GM19397 (cell line): ENCODE results near the gene NCK2.

Experiments
- ATAC-seq: cut with Tn5 transposase; IDR thresholded peaks from one replicate; pipeline ENCODE4 v1.9.1; 2021; ENCODE audit warnings: mild to moderate bottlenecking, moderate library complexity; ENCODE audit not compliant: unreplicated experiment

Gene NCK2

DNA sequence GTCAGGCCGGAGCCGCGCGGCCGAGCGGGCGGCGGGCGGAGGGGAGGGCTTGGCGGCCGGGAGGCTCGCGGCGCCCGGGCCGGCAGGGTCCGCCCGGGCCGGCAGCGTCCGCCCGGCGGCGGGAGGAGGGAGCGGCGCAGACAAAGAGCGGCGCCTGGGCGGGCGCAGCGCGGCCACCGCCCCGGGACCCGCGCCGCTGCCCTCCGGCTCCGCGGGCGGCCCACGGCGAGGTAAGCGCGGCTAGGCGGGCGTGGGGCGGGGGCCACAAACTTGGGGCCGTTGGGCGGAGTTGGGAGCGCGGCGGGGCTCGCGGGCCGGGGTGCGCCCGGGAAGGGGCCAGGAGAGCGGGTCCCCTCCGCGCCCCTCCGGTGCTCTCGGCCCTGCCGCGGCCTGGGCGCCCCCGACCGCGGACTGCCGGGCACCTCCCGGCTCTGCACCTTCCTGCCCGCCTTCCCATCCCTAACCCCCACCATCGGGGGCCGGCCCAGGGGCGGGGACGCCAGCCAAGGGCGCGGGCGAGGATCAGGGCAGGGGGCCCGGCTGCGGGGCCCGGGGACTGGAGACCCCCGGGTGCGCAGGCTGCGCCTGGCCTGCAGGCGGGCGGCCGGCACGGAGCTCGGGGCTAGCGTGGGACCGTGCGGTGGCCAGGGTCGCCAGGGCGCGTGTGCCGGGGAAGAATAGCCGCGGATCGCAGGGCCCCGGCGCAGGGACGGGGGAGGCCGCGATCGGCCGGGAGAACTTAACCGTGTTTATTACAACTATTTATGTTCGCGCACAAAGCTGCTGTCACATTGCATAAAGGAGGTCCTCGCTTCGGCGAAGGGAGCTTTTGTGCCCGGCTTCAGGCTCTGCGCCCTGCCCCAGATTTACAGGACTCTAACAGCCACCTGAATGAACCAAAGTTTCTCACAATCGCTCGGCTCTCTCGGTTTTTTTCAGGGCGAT is at the start of gene NCK2:
NCK2 (plus strand) TSS at position 4 of the 945 bp plus-strand sequence. CDS start 110,152 bp downstream, outside the sequence.
- peak; percentile 27 for ATAC-seq

DNA sequence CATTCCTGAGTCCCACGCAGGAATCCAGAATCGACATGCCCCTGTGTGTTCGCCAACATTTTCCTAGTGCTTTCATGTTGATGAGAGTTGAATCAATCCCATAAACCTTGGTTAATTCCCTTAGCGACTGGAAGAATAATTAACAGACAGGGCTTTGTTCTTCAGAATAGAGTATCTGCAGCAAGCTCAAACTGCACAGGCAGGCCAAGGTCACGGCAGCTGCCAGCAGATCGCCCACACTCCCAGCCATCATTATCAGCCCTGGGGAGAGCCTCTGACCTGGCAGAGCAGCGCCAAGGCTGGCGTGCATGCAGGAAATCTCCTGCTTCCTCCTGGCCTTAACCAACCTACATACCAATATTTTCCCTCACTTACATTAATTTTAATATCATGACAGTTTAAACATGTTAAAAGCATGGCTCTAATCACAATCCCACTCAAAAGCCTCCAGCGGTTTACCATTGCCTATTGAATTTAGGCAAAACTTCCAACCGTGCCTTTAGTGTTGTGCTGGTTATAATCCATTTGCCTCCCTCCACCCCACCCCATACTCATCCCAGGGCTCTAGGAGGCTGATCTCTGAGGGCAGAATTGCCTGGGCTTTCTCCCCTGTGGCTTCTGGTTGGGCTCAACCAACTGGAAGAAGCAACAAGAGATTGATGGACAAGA is 46.8 kb upstream of the NCK2 start:
- ATAC-seq = no peak

DNA sequence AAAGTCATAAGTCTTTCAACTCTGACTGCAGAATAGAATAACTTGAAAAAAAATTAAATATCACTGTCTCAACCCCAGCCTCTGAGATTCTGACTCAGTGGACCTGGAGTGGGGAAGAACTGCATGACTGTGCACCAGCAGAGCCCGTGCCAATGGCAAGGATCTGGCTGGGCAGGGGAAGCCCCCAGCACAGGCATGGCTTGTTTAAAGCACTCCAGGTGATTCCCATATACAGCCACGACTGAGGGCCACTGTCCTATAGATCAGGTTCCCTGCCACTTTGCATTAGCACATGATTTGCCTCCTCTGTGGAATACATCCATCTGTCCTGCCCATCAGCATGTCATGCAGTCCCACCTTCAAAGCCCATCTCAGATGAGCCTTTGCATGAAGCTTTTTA is 45.9 kb upstream of the NCK2 start:
- no peak for ATAC-seq

DNA sequence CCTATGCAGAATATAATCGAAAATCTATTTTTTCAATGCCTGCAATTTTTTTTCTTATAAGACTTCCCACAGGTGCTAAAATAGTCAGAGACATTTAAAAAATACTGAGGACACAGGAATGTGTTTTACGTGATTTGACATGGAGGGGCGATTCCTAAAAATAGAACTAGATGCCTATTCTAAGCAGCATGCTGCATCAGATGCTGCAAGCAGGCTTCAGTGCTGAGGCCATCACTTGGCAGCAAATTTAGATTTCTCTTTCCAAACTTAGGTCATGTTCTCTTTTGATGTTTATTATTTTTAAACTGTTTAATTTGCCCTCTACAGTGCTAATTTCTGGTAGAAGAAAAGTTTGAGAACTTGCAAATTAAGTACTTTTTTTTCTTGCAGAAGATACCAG is 43.7 kb upstream of the NCK2 start:
- ATAC-seq = no peak

DNA sequence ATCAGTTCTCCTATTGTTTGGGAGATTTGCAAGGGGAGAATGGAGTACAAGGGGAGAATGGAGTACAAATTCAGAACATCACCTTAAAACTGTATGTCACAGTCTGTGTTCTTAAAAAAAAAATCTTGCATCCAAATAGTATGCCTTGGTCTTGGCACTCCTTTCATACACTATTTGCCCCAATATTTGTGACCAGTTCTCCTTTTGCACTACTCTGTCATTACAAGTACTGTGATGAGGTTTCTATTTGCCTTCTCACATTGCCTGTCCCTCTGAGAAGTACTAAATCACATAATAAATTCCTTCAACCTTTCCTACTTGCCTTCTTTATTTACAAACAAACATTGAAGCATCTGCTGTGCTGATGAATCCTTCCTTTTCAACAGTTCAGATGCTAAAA is 36.0 kb upstream of the NCK2 start:
- no peak for ATAC-seq

DNA sequence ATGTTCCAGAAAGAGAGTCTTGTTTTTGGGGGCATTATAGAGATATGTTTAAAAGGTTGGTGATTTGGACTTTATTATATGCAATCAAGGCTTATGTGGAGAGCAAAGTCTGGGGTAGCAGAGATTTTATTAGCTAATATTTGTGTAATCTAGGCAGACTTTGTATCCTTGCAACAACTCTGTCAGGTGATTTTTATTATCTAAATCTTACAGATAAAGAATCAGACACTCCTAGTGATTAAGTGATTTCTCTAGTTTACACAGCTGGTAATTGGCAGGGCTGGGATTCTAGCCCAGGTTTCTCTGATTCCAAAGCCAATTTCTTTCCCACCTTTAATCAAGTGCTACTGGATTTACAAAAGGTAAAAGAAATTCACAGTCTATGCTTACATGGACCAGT is 33.3 kb upstream of the NCK2 start:
- ATAC-seq = no peak

DNA sequence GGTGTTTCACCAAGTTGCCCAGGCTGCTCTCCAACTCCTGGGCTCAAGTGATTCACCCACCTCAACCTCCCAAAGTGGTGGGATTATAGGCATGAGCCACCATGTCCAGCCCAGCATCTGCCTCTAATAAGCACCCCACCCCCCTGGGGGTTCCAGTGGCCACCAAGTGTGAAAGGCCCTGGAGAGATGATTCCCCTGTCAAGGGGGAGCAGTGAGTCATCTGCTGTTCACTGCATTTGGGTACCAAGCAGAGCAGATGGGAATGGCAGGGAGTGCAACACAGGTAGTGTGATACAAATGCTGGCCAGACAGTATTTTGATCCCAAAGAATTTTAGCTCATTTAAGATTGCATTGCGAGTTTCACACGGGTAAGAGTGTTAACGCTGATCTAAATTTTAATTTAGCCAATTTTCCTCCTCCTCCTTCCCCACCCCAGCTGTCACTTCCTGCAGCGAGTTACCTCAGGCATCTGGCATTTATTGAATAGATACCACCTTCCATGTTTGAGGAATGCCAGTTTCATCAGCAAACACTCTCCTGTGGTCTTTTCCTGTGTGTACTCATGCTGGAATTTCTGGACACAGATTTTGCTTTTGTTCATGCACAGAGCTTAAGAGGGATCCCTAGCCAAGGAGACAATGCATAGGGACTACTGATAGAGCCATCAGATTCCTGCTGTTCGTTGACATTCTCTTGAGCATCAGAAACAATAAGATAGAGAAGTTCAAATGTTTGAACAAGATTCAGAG is 32.4 kb upstream of the NCK2 start:
- ATAC-seq = no peak

DNA sequence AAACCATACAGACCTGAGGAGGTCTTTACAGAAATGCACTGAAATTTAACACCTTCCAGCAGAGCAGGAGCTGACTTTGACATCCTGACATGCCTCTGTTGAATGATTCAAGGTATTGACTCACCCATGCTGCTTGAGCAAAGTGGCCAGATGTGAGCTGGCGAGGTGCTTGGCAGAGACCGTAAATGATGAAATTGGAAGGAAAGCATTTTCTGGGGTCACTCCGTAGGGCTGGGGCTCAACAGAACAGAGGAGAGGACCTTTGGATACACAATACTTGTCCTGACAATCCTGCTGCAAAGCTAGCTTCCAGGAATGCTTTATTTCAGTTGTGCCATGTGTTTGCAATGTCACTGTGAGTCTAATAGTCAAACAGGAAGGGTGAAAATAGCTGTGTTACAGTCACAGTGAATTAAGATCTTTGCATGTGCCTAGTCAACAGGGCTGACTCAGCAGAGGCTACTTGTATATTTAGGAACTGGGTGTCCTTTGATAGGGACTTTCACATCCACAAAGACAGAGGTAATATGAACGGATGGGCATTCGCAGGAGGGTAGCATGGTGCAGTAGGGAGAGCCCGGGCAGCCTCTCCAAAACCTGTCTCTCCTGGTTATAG is 31.6 kb upstream of the NCK2 start:
- ATAC-seq = no peak

DNA sequence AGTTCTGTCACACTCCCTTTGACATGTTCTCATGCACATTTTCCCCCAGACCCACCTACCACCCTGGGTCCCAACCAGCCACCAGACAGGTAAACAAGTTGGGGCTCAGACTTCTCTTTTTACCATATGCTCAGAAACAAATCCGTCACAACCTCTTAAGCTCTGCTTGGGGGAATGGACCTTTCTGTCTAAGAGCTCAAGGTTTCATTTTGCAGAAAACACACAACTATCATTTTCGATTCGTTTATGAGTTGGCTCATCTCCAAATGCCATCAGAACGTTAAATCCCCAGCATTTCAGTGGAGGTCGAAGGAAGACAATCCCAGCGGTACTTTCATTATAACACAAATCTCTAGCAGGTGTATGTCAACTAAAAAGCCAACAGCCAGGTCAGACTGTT is 30.6 kb upstream of the NCK2 start:
- no peak for ATAC-seq

DNA sequence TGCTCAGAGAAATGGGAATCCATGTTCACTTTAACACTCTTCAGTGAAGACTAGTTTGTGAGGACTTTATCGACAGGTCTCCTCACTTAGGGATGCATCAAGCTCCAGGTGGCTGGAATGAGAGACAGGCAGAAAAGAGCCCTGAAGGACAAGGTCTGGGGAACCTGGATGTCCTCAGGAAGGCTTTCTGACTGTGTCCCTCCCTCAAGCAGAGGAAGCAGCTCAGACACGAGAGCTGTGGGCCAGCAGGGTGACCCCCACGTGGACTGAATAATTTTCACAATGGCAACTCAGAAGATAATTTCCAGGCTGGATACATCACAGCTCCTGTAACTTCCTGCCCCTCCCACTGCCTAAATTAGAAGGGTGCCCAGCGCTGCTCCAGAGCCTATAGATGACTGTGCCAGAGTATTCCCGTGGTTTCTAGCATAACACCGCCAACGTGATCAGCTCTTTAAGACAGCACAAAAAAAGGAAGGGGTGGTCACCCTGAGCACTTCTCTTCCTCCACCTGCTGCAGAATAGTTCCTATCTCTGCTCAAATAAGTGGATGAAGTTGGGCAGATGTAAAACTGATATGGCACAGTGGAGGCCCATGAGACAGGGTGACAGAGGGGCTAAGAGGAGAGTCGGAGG is 25.7 kb upstream of the NCK2 start:
- no peak for ATAC-seq

DNA sequence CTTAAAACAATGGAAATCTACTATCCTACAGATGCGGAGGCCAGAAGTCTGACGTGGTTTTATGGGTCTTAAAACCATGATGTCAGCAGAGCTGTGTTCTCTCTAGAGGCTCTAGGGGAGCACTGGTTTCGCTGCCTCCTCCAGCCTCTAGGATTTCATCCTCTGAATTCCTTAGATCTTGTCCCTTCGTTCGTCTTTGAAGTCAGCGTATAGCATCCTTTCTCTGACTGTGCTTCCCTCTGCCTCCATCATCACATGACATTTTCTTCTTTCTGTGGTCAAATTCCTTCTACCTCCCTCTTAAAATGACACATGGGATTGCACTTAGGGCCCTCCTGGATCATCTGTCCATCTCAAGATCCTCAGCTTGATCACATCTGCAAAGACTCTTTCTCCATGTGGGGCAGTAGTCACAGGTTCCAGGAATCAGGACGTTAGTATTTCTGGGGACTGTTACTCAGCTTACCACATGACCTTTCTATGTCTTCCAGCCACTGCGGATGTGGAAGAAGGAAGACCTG is 22.7 kb upstream of the NCK2 start:
- no peak for ATAC-seq

DNA sequence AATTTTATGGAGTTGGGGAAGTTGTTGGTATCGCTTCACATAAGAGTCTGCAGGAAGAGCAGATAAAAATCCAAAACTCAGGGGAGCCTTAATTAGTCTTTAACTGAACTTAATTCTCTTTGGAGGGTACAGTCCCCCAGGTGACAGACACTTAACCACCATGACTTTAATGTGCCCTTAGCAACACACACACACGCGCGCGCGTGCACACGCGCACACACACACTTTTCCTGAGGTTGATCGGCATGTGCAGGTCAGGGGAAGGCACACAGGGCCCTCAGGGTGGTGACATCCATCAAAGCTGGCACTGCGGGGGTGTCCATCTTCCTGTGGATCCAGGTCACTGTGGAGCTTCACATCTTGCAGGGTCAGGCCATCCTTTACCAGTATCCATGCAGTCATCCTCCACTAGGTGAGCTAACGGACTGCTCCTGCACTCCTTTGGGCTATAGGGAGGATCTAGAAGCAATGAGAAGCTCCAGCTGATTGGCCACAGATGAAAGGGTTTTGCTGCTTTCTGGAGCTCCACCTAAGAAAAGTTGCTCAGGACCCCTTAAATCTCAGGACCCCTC is 21.9 kb upstream of the NCK2 start:
- ATAC-seq = no peak

DNA sequence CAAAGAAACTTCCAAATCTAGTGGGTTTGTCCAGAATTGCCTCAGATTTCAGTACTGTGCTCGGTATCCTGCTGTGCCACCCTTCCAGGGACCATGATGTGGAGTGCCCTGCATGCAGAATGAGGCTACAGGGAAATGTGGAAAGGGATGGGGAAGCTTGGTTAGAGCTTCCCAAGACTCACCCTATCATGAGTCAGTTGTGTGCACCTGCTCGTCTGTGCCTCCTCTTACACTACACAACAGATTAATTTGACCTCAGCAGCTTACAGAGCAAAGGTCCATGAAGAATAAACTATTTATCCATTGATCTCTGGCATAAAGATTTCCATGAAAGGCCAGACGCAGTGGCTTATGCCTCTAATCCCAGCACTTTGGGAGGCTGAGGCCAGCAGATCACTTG is 21.3 kb upstream of the NCK2 start:
- no peak for ATAC-seq

DNA sequence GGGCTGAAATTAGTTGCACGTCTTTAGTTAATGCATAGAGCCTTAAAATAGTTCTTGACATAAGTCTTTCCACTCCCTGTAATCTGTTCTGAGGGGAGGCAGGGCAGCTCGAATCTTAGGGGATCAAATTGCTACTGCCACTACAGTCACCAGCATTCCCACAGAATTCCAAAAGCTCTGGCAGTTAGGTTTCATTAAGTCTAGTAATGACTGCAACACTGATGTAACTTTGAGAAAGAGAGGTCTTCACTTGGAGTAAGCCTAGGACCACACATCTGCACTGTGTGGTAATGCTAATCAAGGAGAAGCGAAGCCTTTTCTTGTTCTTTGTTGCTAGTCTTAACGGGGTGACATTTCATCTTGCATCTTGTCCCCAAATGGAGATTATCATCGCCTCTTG is 19.3 kb upstream of the NCK2 start:
- no peak for ATAC-seq

DNA sequence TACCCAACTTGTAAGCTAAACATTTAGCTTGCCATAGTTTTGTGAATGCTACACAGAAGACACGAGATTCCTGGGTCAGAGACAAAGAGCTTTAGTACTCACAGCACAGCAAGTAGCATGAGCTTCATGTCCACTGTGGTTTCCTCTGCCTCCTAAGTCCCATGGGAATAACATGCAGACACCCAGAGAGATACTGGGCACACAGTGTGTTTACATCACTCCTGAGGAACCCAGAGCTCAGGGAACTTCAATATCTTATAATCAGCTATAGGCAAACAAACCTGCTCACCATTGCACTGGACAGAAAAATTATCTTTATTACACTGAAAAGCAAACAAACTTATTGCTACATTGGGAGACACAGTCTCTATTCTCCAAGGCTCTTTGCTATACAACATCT is 14.5 kb upstream of the NCK2 start:
- no peak for ATAC-seq

DNA sequence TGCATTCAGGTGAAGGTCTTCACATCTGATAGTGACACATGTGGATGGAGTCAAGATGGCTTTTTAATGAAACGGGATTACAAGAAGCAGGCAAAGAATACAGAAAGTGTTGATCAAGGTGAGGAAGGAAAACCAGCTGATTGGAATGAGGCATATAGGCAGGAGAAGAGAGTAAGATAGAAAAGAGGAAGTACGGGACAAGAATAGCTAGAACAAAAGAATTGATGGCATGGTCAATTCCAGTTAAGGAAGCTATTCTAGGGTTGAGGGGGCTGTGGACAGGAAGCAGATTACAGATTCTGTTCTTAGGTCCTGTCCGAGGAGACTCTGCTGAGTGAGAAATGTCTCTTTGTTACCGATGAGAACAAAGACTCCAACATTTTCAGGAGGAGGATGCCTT is 13.2 kb upstream of the NCK2 start:
- no peak for ATAC-seq

DNA sequence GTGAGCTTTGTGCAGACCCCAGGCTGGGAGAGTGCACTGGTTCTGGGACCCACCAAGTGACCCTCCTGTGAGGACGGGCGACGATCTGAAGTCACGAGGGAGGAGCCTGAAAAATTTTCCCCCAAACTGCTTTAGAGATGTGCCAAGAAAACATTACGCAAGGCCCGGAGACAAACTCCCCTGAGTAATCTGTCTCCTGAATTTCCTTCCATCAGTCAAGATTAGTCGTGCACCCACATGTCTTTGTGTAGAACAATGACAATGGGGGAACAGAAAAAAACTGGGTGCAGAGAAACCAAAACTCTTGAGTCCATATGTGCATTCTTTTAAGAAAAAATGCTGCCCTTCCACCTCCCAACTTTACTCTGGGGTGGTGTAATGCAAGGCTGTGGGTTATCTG is 12.6 kb upstream of the NCK2 start:
- ATAC-seq = no peak

DNA sequence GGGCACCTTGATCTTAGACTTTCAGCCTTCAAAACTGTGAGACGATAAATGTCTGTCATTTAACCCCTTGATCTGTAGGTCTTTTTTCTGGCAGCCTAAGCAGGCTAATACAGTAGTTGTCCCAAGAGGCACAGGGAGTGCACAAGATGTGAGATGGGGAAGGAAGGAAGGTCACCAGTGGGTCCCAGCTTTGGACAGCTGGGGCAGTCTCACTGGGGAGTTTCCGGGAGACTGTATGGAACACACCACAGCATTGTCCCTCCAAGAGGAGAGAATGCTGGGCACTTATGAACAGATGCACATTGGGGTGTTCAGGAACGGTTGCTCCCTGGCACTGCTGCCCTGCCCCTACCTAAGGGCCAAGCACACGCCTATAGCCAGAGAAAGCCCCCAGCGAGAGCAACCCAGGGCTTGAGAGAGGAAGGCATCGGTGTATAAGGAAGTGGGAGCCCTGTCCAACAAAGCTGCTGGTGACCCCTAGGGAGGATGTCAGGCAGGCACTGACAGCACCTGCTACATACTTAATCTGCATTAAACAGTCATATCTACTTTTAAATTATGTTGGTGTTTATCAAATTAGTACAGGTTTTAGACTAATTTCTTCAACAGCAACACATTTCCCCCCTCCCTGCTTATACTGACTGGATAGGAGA is 11.6 kb upstream of the NCK2 start:
- no peak for ATAC-seq

DNA sequence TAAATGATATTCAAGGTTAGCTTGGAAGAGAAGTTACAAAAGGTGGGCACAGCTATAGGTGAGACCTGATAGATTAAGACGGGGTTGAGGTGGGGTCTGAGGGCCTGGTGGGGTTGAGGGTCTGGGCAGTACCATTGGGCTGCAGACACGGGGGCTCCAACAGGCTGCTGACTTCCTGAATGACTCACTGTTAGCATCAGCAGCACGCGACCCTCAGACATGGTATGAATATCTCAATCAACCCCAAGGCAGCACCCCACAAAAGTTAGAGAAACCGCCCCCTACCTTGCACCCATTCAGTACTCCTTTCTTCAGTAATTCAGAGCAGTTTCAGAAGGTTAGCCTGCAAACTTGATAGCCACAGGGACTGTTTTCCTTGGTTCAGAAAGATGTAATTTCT is 10.8 kb upstream of the NCK2 start:
- no peak for ATAC-seq
